Measurements from ENCODE around the gene MAP9. TPM values are rescaled to one million over a fixed set of nuclear protein-coding genes. Genes with fewer than 3 reads are reported as not detected.

The MAP9 gene
- total RNA-seq, 1 experiment from 2014 or later: 10.6 TPM

DNA sequence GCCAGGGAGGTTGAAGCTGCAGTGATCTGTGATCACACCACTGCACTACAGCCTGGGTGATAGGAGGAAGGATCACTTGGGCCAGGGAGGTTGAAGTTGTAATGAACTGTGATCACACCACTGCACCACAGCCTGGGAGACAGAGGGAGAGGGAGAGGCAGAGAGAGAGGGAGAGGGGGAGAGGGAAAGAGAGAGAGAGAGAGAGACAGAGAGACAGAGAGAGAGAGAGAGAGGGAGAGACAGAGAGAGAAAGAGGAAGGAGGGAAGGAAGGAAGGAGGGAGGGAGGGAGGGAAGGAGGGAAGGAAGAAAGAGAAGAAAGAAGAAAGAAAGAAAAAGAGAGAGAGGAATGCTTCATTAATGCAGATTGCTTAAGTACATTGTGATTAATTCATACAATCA, 15.2 kb upstream of the MAP9 start:
- Histone ChIP-seq H3K36me3 (ENCODE audit: low read depth, low read length) (no peaks in the 10 kb centered on the region), H3K27me3 (ENCODE audit: low read length) (no peaks in the 10 kb centered on the region), H3K9ac (ENCODE audit: low read length) (peak overlapping the region; percentile 56; the same call in 1 of the 2 replicates), H3K9me2 (replicated peaks; ENCODE audit: low read length) (no peaks in the 10 kb centered on the region), H4K20me1 (ENCODE audit: low read length) (no peaks in the 10 kb centered on the region), H3K4me2 (ENCODE audit: low read length) (peak overlapping the region; percentile 81; the same call in 1 of the 2 replicates), H3K9me3 (ENCODE audit: low read length) (no peaks in the 10 kb centered on the region), H3K27ac (ENCODE audit: low read length) (peak overlapping the region; percentile 92), H3K4me1 (ENCODE audit: insufficient read depth, low read length) (peaks cover 20% of the 10 kb centered on the region), H2AFZ (ENCODE audit: low read length) (peak overlapping the region; percentile 74; the same call in 1 of the 2 replicates), H3K4me3 (ENCODE audit: low read length) (peak overlapping the region; percentile 49; the same call in 1 of the 2 replicates), H3K79me2 (ENCODE audit: low read length) (no peaks in the 10 kb centered on the region), H3F3A (ENCODE audit: low read length, unreplicated experiment) (no peaks in the 10 kb centered on the region)
- BruUV-seq (replicated peaks): no TSS peak
- ChIA-PET CTCF (no interaction called here), POLR2A (ENCODE audit: unreplicated experiment) (no interaction called here)
- TF ChIP-seq CTCF (conservative IDR thresholded peaks at IDR 0.05; ENCODE audit: low read depth, low read length) (no peak), EZH2phosphoT487 (IDR thresholded peaks at IDR 0.05; ENCODE audit: borderline replicate concordance, low read length) (no peak), EZH2 (IDR thresholded peaks at IDR 0.05; ENCODE audit: low read length, unreplicated experiment) (no peak)
- DNase-seq (no peak), ATAC-seq (no peak; the same call in 1 of the 2 replicates)
- intact Hi-C loops (cut with micrococcal nuclease): no loop called here

- H3K4me1 ChIP-seq (ENCODE audit: insufficient read depth, low read length): peaks cover 21% of the 10 kb centered on the region
- no peak overlapping the region for H3K4me2 ChIP-seq (ENCODE audit: low read length)
- POLR2A ChIA-PET (ENCODE audit: unreplicated experiment): no interaction called here
- intact Hi-C loops (cut with micrococcal nuclease): no loop called here
- H3K27ac ChIP-seq (ENCODE audit: low read length): no peak overlapping the region
- no peaks in the 10 kb centered on the region for H3K9me3 ChIP-seq (ENCODE audit: low read length)
- no peak for ATAC-seq
- CTCF ChIA-PET: no interaction called here
- no peaks in the 10 kb centered on the region for H3K36me3 ChIP-seq (ENCODE audit: low read depth, low read length)
- no peaks in the 10 kb centered on the region for H3K27me3 ChIP-seq (ENCODE audit: low read length)
- DNase-seq: no peak
- H3F3A ChIP-seq (ENCODE audit: low read length, unreplicated experiment): no peaks in the 10 kb centered on the region
- H3K9me2 ChIP-seq (replicated peaks; ENCODE audit: low read length): no peaks in the 10 kb centered on the region
- H2AFZ ChIP-seq (ENCODE audit: low read length): no peak overlapping the region
- no peak overlapping the region for H3K4me3 ChIP-seq (ENCODE audit: low read length)
- H4K20me1 ChIP-seq (ENCODE audit: low read length): no peaks in the 10 kb centered on the region
- no TSS peak for BruUV-seq (replicated peaks)
- no peak overlapping the region for H3K9ac ChIP-seq (ENCODE audit: low read length)
- TF ChIP-seq CTCF (conservative IDR thresholded peaks at IDR 0.05; ENCODE audit: low read depth, low read length) (no peak), EZH2phosphoT487 (IDR thresholded peaks at IDR 0.05; ENCODE audit: borderline replicate concordance, low read length) (no peak), EZH2 (IDR thresholded peaks at IDR 0.05; ENCODE audit: low read length, unreplicated experiment) (no peak)
- no peaks in the 10 kb centered on the region for H3K79me2 ChIP-seq (ENCODE audit: low read length)
Observed at GRCh38 chr4:155388162-155388561, 11.4 kb upstream of the MAP9 start.

DNA sequence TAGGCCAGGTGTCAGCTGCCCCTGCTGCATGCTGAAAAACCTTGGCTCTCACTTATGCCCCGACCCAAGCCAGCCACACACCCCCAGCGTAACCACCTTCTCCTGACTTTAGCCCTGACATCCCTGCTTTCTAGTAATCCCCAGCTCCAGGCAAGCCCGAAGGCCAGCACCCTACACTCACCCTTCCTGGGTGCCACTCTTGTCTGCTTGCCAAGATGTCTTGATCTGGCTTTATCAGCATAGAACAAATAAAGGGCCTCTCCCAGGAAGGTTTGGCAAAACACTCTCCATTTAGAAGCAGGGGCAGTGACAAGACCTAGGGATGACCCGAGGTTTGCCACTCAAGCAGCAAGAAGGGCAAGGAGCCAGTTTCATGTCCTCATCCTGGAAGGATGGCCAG, 6.8 kb upstream of the MAP9 start:
- intact Hi-C loops (cut with micrococcal nuclease): no loop called here
- no peaks in the 10 kb centered on the region for H3K9me3 ChIP-seq (ENCODE audit: low read length)
- no peaks in the 10 kb centered on the region for H3K79me2 ChIP-seq (ENCODE audit: low read length)
- H2AFZ ChIP-seq (ENCODE audit: low read length): no peak overlapping the region
- peaks cover 6% of the 10 kb centered on the region for H3K4me1 ChIP-seq (ENCODE audit: insufficient read depth, low read length)
- peak; percentile 64 for ATAC-seq
- no TSS peak for BruUV-seq (replicated peaks)
- H3K9me2 ChIP-seq (replicated peaks; ENCODE audit: low read length): no peaks in the 10 kb centered on the region
- no peak overlapping the region for H3K27ac ChIP-seq (ENCODE audit: low read length)
- CTCF ChIA-PET: no interaction called here
- no peaks in the 10 kb centered on the region for H3F3A ChIP-seq (ENCODE audit: low read length, unreplicated experiment)
- POLR2A ChIA-PET (ENCODE audit: unreplicated experiment): no interaction called here
- H4K20me1 ChIP-seq (ENCODE audit: low read length): no peaks in the 10 kb centered on the region
- TF ChIP-seq CTCF (conservative IDR thresholded peaks at IDR 0.05; ENCODE audit: low read depth, low read length): no peak
- no peak for TF ChIP-seq EZH2phosphoT487 (IDR thresholded peaks at IDR 0.05; ENCODE audit: borderline replicate concordance, low read length)
- TF ChIP-seq EZH2 (IDR thresholded peaks at IDR 0.05; ENCODE audit: low read length, unreplicated experiment): no peak
- H3K4me3 ChIP-seq (ENCODE audit: low read length): no peak overlapping the region
- no peak overlapping the region for H3K4me2 ChIP-seq (ENCODE audit: low read length)
- H3K9ac ChIP-seq (ENCODE audit: low read length): no peak overlapping the region
- H3K36me3 ChIP-seq (ENCODE audit: low read depth, low read length): no peaks in the 10 kb centered on the region
- DNase-seq: peak; percentile 52
- no peaks in the 10 kb centered on the region for H3K27me3 ChIP-seq (ENCODE audit: low read length)
